Endothelial cell of umbilical vein (primary cell): ENCODE data around the gene ZEB1. TPM values are rescaled to one million over a fixed set of nuclear protein-coding genes. Genes with fewer than 3 reads are reported as not detected.

Source experiments
- BruUV-seq: library from RNA; stranded (reverse); fragments of 400-500 nt; replicated peaks from 2 replicates; lab custom pipeline; 2021; lab: Mats Ljungman, UMichigan
- CTCF ChIA-PET: fragments of 300-600, 350-600 bp; sonication (Branson Sonifier 250); formaldehyde crosslinking; loops from one replicate; lab custom pipeline; 2021; ENCODE audit warnings: antibody characterized with exemption, inconsistent platforms; lab: Charles Lee
- POLR2A ChIA-PET: fragments of 300-600, 350-600 bp; sonication (Branson Sonifier 250); formaldehyde crosslinking; loops from one replicate; lab custom pipeline; 2021; ENCODE audit warnings: antibody characterized with exemption, inconsistent platforms; lab: Charles Lee
- DNase-seq: peaks from one replicate; pipeline ENCODE4 v3.0.0-alpha.2; 2011; ENCODE audit warnings: low read depth, low spot score
- FAIRE-seq: peaks from 2 replicates; lab custom pipeline; 2011; peaks lifted over from hg19 to GRCh38; lab: Jason Lieb, UNC
- H2AFZ ChIP-seq: 2 replicates; pipeline ENCODE4 v1.6.0; 2012; ENCODE audit warnings: low read depth, low read length, control low read depth, inconsistent platforms
- H3K27ac ChIP-seq: 2 replicates; pipeline ENCODE4 v1.5.1; 2011; ENCODE audit warnings: low read depth, mild to moderate bottlenecking, control low read depth, low read length, moderate library complexity; ENCODE audit not compliant: insufficient read depth
- H3K27me3 ChIP-seq, 2 experiments: 2 replicates each; pipeline versions ENCODE4 v1.6.0 to v1.6.1; 2011; ENCODE audit warnings: low read length in 2 of 2, mixed read lengths in 1 of 2; ENCODE audit not compliant: control insufficient read depth in 2 of 2, insufficient read depth in 2 of 2
- H3K36me3 ChIP-seq, 2 experiments: 2 replicates in 1 of 2; 3 replicates in 1 of 2; pipeline ENCODE4 v1.5.1; 2011; ENCODE audit warnings: low read length in 2 of 2, mild to moderate bottlenecking in 1 of 2, moderate library complexity in 1 of 2; ENCODE audit not compliant: control insufficient read depth in 2 of 2, insufficient read depth in 2 of 2; ENCODE audit errors: extremely low read depth in 1 of 2
- H3K4me1 ChIP-seq: 3 replicates; pipeline ENCODE4 v1.5.1; 2011; ENCODE audit warnings: mild to moderate bottlenecking, low read length; ENCODE audit not compliant: control insufficient read depth, insufficient read depth; ENCODE audit errors: extremely low read depth
- H3K4me2 ChIP-seq: 2 replicates; pipeline ENCODE4 v1.6.1; 2011; ENCODE audit warnings: low read length, control low read depth, mixed read lengths; ENCODE audit not compliant: insufficient read depth
- H3K4me3 ChIP-seq, 3 experiments: fragments of 200-600 bp in 1 of 3; sonication (generic), shearing (Covaris generic) in 1 of 3; replicated peaks in 1 of 3; 2 replicates each; pipeline ENCODE4 v1.5.1; 2011 to 2016; ENCODE audit warnings: control low read depth in 3 of 3, low read length in 3 of 3, mild to moderate bottlenecking in 2 of 3, inconsistent platforms in 1 of 3, low read depth in 1 of 3, moderate library complexity in 1 of 3; ENCODE audit not compliant: insufficient read depth in 1 of 3
- H3K79me2 ChIP-seq: 2 replicates; pipeline ENCODE4 v1.6.0; 2012; ENCODE audit warnings: low read length, inconsistent platforms; ENCODE audit not compliant: control insufficient read depth, insufficient read depth
- H3K9ac ChIP-seq: replicated peaks from 2 replicates; pipeline ENCODE3; 2011; ENCODE audit warnings: low read length, control low read depth; ENCODE audit not compliant: insufficient read depth; ENCODE audit errors: extremely low read depth
- H3K9me1 ChIP-seq: replicated peaks from 3 replicates; pipeline ENCODE4 v1.6.0; 2011; ENCODE audit warnings: mild to moderate bottlenecking, low read length; ENCODE audit not compliant: control insufficient read depth, insufficient read depth; ENCODE audit errors: extremely low read depth
- H3K9me3 ChIP-seq: replicated peaks from 2 replicates; pipeline ENCODE4 v1.5.1; 2012; ENCODE audit warnings: low read length, inconsistent platforms; ENCODE audit not compliant: control insufficient read depth, insufficient read depth
- H4K20me1 ChIP-seq: replicated peaks from 2 replicates; pipeline ENCODE3; 2011; ENCODE audit warnings: mild to moderate bottlenecking, low read length; ENCODE audit not compliant: control insufficient read depth, insufficient read depth; ENCODE audit errors: extremely low read depth
- EZH2 ChIP-seq: IDR thresholded peaks from 2 replicates; pipeline ENCODE4 v1.6.1; 2012; ENCODE audit warnings: borderline replicate concordance, low read depth, mild to moderate bottlenecking, moderate library complexity, low read length, inconsistent platforms; ENCODE audit not compliant: severe bottlenecking
- FOS ChIP-seq: IDR thresholded peaks from 2 replicates; pipeline ENCODE4 v1.6.1; 2011; ENCODE audit warnings: mild to moderate bottlenecking, low read length, moderate library complexity, borderline replicate concordance; ENCODE audit not compliant: insufficient read depth
- GATA2 ChIP-seq: IDR thresholded peaks from 2 replicates; pipeline ENCODE4 v1.7.0; 2011; ENCODE audit warnings: low read depth, mild to moderate bottlenecking, moderate library complexity, mixed read lengths, low read length; ENCODE audit not compliant: insufficient read length, insufficient read depth
- JUN ChIP-seq: IDR thresholded peaks from 2 replicates; pipeline ENCODE4 v1.6.1; 2011; ENCODE audit warnings: borderline replicate concordance, low read depth; ENCODE audit not compliant: insufficient read length, insufficient read depth
- MYC ChIP-seq: IDR thresholded peaks from one replicate; pipeline ENCODE4 v1.6.1; 2011; ENCODE audit warnings: mild to moderate bottlenecking, low read depth, low read length
- POLR2A ChIP-seq: IDR thresholded peaks from 2 replicates; pipeline ENCODE4 v1.6.1; 2012; ENCODE audit warnings: low read depth, mild to moderate bottlenecking, control low read depth, low read length
- POLR2AphosphoS5 ChIP-seq: IDR thresholded peaks from 2 replicates; pipeline ENCODE4 v1.6.1; 2012; ENCODE audit warnings: low read depth, mild to moderate bottlenecking, control low read depth, low read length, moderate library complexity; ENCODE audit not compliant: insufficient read depth
- dilution Hi-C: fragments of 300-500 bp; cut with MboI; formaldehyde crosslinking; loops from one replicate; pipeline ENCODE4 v1.15.0; 2019; ENCODE audit warnings: low sequenced_read_pairs; ENCODE audit not compliant: extremely low pct_ligation_motif_present
- intact Hi-C: fragments of 100-400 bp; cut with micrococcal nuclease; formaldehyde crosslinking; loops from one replicate; pipeline ENCODE4 v1.10.0; 2022
- polyA plus RNA-seq, 4 experiments: library from polyadenylated mRNA; depleted of rRNA in 3 of 4; stranded (reverse) in 3 of 4; unstranded in 1 of 4; fragments of >200 nt; gene quantifications; 2 replicates each; pipeline versions ENCODE4 v1.2.1 to v1.2.3, GENCODE V29; 2011 to 2012; ENCODE audit warnings: missing spikeins in 1 of 4
- total RNA-seq: library from RNA; stranded (reverse); gene quantifications from 2 replicates; pipeline ENCODE4 v1.2.3, GENCODE V29; 2021
- TF ChIP-seq, protein P1 (sequence below), 2 donors: IDR thresholded peaks; 1 replicate in 1 of 2; 2 replicates in 1 of 2; pipeline ENCODE4 v1.5.1; 2011; ENCODE audit warnings: low read length in 2 of 2, mild to moderate bottlenecking in 2 of 2, moderate library complexity in 2 of 2, control low read depth in 1 of 2, inconsistent platforms in 1 of 2, low read depth in 1 of 2; ENCODE audit not compliant: insufficient read depth in 1 of 2; ENCODE audit errors: extremely low read depth in 1 of 2
- TF ChIP-seq, protein P2 (sequence below): IDR thresholded peaks from 2 replicates; pipeline ENCODE4 v1.6.1; 2011; ENCODE audit not compliant: insufficient read depth, insufficient read length

Gene ZEB1
- total and polyA plus RNA-seq, 2 donors (not counting 3 experiments of a cell fraction or from before 2014, with no cell fraction given) = 19.8 to 130 TPM

DNA sequence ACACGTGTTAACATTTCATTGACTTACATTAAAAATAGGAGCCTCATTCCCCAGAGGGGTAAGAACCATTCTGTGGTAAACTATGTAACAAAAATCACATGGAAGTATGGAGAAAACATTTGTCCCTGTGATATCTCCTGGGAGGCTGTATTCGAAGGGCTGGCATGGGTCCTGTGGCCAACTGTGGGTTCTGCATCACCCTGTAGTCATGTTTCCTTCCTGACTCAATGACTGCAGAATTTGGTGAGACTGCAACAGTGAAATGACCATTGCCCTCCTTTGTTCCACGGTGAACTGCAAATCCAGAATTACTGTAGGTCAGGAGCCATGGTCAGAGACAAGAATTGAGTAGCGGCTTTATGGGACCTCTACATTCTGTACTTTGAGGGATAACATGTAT lies 3.6 kb upstream of the ZEB1 start:
- H3K27me3 ChIP-seq = no peaks in the 10 kb centered on the region
- H3K4me2 ChIP-seq = peak overlapping the region; percentile 80
- no TSS peak for BruUV-seq
- peaks cover 28% of the 10 kb centered on the region for H3K79me2 ChIP-seq
- CTCF ChIA-PET = no interaction called here
- no peaks in the 10 kb centered on the region for H3K9me3 ChIP-seq
- TF ChIP-seq, protein P1, sequence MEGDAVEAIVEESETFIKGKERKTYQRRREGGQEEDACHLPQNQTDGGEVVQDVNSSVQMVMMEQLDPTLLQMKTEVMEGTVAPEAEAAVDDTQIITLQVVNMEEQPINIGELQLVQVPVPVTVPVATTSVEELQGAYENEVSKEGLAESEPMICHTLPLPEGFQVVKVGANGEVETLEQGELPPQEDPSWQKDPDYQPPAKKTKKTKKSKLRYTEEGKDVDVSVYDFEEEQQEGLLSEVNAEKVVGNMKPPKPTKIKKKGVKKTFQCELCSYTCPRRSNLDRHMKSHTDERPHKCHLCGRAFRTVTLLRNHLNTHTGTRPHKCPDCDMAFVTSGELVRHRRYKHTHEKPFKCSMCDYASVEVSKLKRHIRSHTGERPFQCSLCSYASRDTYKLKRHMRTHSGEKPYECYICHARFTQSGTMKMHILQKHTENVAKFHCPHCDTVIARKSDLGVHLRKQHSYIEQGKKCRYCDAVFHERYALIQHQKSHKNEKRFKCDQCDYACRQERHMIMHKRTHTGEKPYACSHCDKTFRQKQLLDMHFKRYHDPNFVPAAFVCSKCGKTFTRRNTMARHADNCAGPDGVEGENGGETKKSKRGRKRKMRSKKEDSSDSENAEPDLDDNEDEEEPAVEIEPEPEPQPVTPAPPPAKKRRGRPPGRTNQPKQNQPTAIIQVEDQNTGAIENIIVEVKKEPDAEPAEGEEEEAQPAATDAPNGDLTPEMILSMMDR (IDR thresholded peaks at IDR 0.05; ENCODE audit: extremely low read depth in 1 of 2, insufficient read depth in 1 of 2, low read depth in 1 of 2, low read length in 2 of 2) = no peak
- TF ChIP-seq MYC (no peak), EZH2 (no peak), POLR2AphosphoS5 (peak; percentile 95), JUN (peak; percentile 94), POLR2A (peak; percentile 58), GATA2 (peak; percentile 59), FOS (peak; percentile 99)
- TF ChIP-seq, protein P2, sequence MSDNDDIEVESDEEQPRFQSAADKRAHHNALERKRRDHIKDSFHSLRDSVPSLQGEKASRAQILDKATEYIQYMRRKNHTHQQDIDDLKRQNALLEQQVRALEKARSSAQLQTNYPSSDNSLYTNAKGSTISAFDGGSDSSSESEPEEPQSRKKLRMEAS = no peak
- peaks cover 39% of the 10 kb centered on the region for H3K4me1 ChIP-seq
- intact Hi-C loops = loop anchor here (1.0 to 10.0 kb wide), 5 partner anchors 72 to 501 kb away; no protein-coding TSS in a partner anchor
- H2AFZ ChIP-seq = no peak overlapping the region
- POLR2A ChIA-PET = no interaction called here
- no peaks in the 10 kb centered on the region for H3K36me3 ChIP-seq
- H3K9me1 ChIP-seq = no peaks in the 10 kb centered on the region
- H3K9ac ChIP-seq = peak overlapping the region; percentile 52
- H3K27ac ChIP-seq = peak overlapping the region; percentile 76
- H3K4me3 ChIP-seq = no peak overlapping the region
- dilution Hi-C loops = no loop called here
- peak; percentile 96 for FAIRE-seq
- no peaks in the 10 kb centered on the region for H4K20me1 ChIP-seq
- peak; percentile 90 for DNase-seq
